ENCODE measurements around the gene SLC25A40. TPM values are rescaled to one million over a fixed set of nuclear protein-coding genes. Genes with fewer than 3 reads are reported as not detected.

Gene SLC25A40
- total RNA-seq, 1 experiment from 2014 or later, result 32.4 TPM

- Histone ChIP-seq H3K36me3 (ENCODE audit: control insufficient read depth in 1 of 2, insufficient read depth in 2 of 2, low read length in 2 of 2) (0 out of 4 replicates have a peak, but pooled peaks cover 0 to 5% of the 10 kb centered on the region in 2 experiments), H3K9ac (ENCODE audit: low read length) (no peak overlapping the region), H3K4me3 (replicated peaks in 1 of 2; ENCODE audit: low read depth in 1 of 2, low read length in 2 of 2) (no peak overlapping the region), H3K4me1 (ENCODE audit: control insufficient read depth in 1 of 2, insufficient read depth in 2 of 2, low read length in 2 of 2) (no peaks in the 10 kb centered on the region), H3K9me2 (ENCODE audit: insufficient read depth) (no peaks in the 10 kb centered on the region), H3K4me2 (ENCODE audit: low read length) (no peak overlapping the region), H3K27ac (ENCODE audit: low read depth, low read length) (no peak overlapping the region), H3K9me3 (ENCODE audit: control insufficient read depth in 1 of 2, insufficient read depth in 1 of 2, low read depth in 1 of 2, low read length in 2 of 2) (no peaks in the 10 kb centered on the region), H2AFZ (ENCODE audit: low read depth, low read length, poor library complexity, severe bottlenecking) (no peak overlapping the region), H3K27me3 (ENCODE audit: insufficient read depth, low read length) (no peaks in the 10 kb centered on the region), H4K20me1 (ENCODE audit: insufficient read depth) (no peaks in the 10 kb centered on the region), H3K79me2 (ENCODE audit: insufficient read depth, low read length) (no peaks in the 10 kb centered on the region)
- CTCF ChIA-PET, result no interaction called here
- POLR2A ChIA-PET, result no interaction called here
- ATAC-seq (no peak), DNase-seq (ENCODE audit: low read depth, low spot score) (no peak)
- no TSS peak for BruUV-seq (replicated peaks)
- intact Hi-C loops (cut with micrococcal nuclease), result no loop called here
- RAD21 ChIA-PET (ENCODE audit: low non-redundant PET in 1 of 2, low total read pairs in 2 of 2, uncharacterized antibody in 2 of 2, unreplicated experiment in 2 of 2), result no interaction called here
- TF ChIP-seq SIN3A (IDR thresholded peaks at IDR 0.05; ENCODE audit: low read depth) (no peak), FOSL1 (IDR thresholded peaks at IDR 0.05; ENCODE audit: low read depth) (no peak), EZH2phosphoT487 (IDR thresholded peaks at IDR 0.05; ENCODE audit: borderline replicate concordance) (no peak), MAX (IDR thresholded peaks at IDR 0.05) (no peak), POLR2AphosphoS5 (IDR thresholded peaks at IDR 0.05; ENCODE audit: low read depth, low read length) (no peak), ATF3 (IDR thresholded peaks at IDR 0.05) (no peak), EGR1 (IDR thresholded peaks at IDR 0.05; ENCODE audit: low read depth) (no peak), TCF7L2 (IDR thresholded peaks at IDR 0.05; ENCODE audit: borderline replicate concordance, extremely low read depth, insufficient read depth, insufficient read length) (no peak)
Observed at GRCh38 chr7:87837597-87837996, 38.6 kb downstream of the SLC25A40 start.

- BruUV-seq (replicated peaks), result no TSS peak
- peak; percentile 47; the same call in 1 of the 2 replicates for ATAC-seq
- no peak overlapping the region for H3K9ac ChIP-seq (ENCODE audit: low read length)
- H3K9me2 ChIP-seq (ENCODE audit: insufficient read depth), result no peaks in the 10 kb centered on the region
- no peak overlapping the region for H3K4me3 ChIP-seq (replicated peaks in 1 of 2; ENCODE audit: low read depth in 1 of 2, low read length in 2 of 2)
- H2AFZ ChIP-seq (ENCODE audit: low read depth, low read length, poor library complexity, severe bottlenecking), result no peak overlapping the region
- intact Hi-C loops (cut with micrococcal nuclease), result no loop called here
- 0 out of 4 replicates have a peak, but pooled peaks cover 0 to 5% of the 10 kb centered on the region in 2 experiments for H3K36me3 ChIP-seq (ENCODE audit: control insufficient read depth in 1 of 2, insufficient read depth in 2 of 2, low read length in 2 of 2)
- H3K4me2 ChIP-seq (ENCODE audit: low read length), result no peak overlapping the region
- DNase-seq (ENCODE audit: low read depth, low spot score), result no peak
- H3K4me1 ChIP-seq (ENCODE audit: control insufficient read depth in 1 of 2, insufficient read depth in 2 of 2, low read length in 2 of 2), result no peaks in the 10 kb centered on the region
- TF ChIP-seq ZNF274 (IDR thresholded peaks at IDR 0.05; ENCODE audit: low read depth, low read length) (no peak), POLR2AphosphoS5 (IDR thresholded peaks at IDR 0.05; ENCODE audit: low read depth, low read length) (no peak), EZH2 (IDR thresholded peaks at IDR 0.05) (no peak), ELF1 (IDR thresholded peaks at IDR 0.05; ENCODE audit: borderline replicate concordance, low read depth) (no peak), TCF7L2 (IDR thresholded peaks at IDR 0.05; ENCODE audit: borderline replicate concordance, extremely low read depth, insufficient read depth, insufficient read length) (no peak), JUND (IDR thresholded peaks at IDR 0.05) (no peak)
- H3K27ac ChIP-seq (ENCODE audit: low read depth, low read length), result no peak overlapping the region
- H3K27me3 ChIP-seq (ENCODE audit: insufficient read depth, low read length), result no peaks in the 10 kb centered on the region
- CTCF ChIA-PET, result no interaction called here
- no peaks in the 10 kb centered on the region for H4K20me1 ChIP-seq (ENCODE audit: insufficient read depth)
- POLR2A ChIA-PET, result no interaction called here
- H3K9me3 ChIP-seq (ENCODE audit: control insufficient read depth in 1 of 2, insufficient read depth in 1 of 2, low read depth in 1 of 2, low read length in 2 of 2), result no peaks in the 10 kb centered on the region
- RAD21 ChIA-PET (ENCODE audit: low non-redundant PET in 1 of 2, low total read pairs in 2 of 2, uncharacterized antibody in 2 of 2, unreplicated experiment in 2 of 2), result no interaction called here
- no peaks in the 10 kb centered on the region for H3K79me2 ChIP-seq (ENCODE audit: insufficient read depth, low read length)
Observed at GRCh38 chr7:87833130-87833529, 43.0 kb downstream of the SLC25A40 start.
